Activated T-cell treated with anti-CD3 and anti-CD28 coated beads for 24 hours (primary cell): ENCODE measurements around the gene MBD3L1.

Experiments used
- DNase-seq: peaks from one replicate; pipeline ENCODE4 v3.0.0-alpha.2; 2020; ENCODE audit warnings: low read depth

The MBD3L1 gene

DNA sequence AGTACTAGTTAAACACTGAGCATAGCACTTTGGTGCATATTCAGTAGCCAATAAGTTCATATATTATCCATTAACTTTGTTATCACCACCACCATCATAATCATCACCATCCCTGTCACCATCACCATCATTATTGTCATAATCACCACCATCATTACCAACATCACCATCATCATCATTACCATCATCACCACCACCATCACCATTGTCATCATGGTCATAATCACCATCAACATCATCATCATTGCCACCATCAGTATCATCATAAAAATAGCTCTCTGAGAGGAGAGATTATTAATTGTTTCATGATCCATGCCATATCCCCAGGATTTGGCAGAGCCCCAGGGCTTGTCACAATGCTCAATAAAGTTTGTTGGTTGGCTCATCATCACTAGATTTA, 49.3 kb downstream of the MBD3L1 start:
- DNase-seq = no peak

DNA sequence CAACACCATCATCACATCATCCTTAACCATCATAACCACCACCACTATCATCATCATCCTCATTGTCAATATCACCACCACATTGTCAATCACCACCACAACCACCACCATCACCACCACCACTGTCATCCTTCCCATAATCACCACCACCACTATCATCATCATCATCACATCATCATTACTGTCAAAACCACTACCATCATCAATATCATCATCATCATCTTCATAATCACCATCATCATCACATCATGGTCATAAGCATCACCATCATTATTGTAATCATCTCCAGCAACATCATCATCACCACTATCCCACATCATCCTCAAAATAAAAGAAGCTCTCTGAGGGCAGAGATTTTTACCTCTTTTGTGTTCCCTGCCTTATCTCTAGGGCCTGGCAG, 52.2 kb downstream of the MBD3L1 start:
- no peak for DNase-seq

DNA sequence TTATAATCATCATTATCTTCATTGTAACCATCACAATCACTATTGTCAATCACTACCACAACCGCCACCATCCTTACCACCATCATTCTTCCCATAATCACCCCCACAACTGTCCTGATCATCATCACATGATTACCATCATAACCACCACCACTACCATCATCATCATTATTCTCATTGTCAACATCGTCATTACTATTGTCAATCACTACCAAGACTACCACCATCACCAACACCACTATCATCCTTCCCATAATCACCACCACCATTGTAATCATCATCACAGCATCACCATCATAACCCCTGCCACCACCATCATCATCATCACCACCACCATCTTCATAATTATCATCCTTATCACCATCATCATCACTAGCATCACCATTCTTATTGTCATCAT, 55.2 kb downstream of the MBD3L1 start:
- DNase-seq = no peak

- DNase-seq = no peak
Observed at GRCh38 chr19:8890260-8890659, 58.1 kb downstream of the MBD3L1 start.
